Muscle of leg (tissue), 11 donors: ENCODE data around the gene HIPK4. TPM values are rescaled to one million over a fixed set of nuclear protein-coding genes. Genes with fewer than 3 reads are reported as not detected.

Experiments
- DNase-seq: peaks from one replicate; pipeline ENCODE4 v3.0.0; 2013
- H3K27ac ChIP-seq: one replicate; pipeline ENCODE4 v1.5.1; 2013; ENCODE audit warnings: mild to moderate bottlenecking, low read length, control low read depth
- H3K27me3 ChIP-seq: one replicate; pipeline ENCODE4 v1.6.1; 2013; ENCODE audit warnings: low read length; ENCODE audit not compliant: control insufficient read depth, insufficient read depth
- H3K36me3 ChIP-seq: one replicate; pipeline ENCODE4 v1.6.1; 2013; ENCODE audit warnings: low read length; ENCODE audit not compliant: control insufficient read depth, insufficient read depth
- H3K4me1 ChIP-seq: one replicate; pipeline ENCODE4 v1.6.1; 2013; ENCODE audit warnings: low read length; ENCODE audit not compliant: control insufficient read depth, insufficient read depth
- H3K4me3 ChIP-seq: one replicate; pipeline ENCODE4 v1.5.1; 2013; ENCODE audit warnings: low read length, control low read depth
- H3K9me3 ChIP-seq: replicated peaks from 2 replicates; pipeline ENCODE4 v1.6.1; 2013; ENCODE audit warnings: low read depth, low read length; ENCODE audit not compliant: control insufficient read depth
- WGBS: methylation state at CpG from one replicate; pipeline ENCODE4 v1.1.5; 2013; ENCODE audit warnings: missing lambda C conversion rate; ENCODE audit not compliant: insufficient coverage; 5-methylcytosine and 5-hydroxymethylcytosine counted together
- polyA plus RNA-seq, 8 donors: library from polyadenylated mRNA; unstranded; fragments of 120-200 nt; gene quantifications; one replicate each; pipeline versions ENCODE4 v1.2.1 to v1.2.3, GENCODE V29; 2013; ENCODE audit warnings: inconsistent platforms in 1 of 8, low replicate concordance in 1 of 8; ENCODE audit not compliant: insufficient read length in 8 of 8, insufficient read depth in 1 of 8
- total RNA-seq: library from RNA; stranded (reverse); fragments of 120-200 nt; gene quantifications from one replicate; pipeline ENCODE4 v1.2.4, GENCODE V29; 2013

The HIPK4 gene
- total and polyA plus RNA-seq, 9 donors: 0.13 to 3.7 (median 1.8) TPM

DNA sequence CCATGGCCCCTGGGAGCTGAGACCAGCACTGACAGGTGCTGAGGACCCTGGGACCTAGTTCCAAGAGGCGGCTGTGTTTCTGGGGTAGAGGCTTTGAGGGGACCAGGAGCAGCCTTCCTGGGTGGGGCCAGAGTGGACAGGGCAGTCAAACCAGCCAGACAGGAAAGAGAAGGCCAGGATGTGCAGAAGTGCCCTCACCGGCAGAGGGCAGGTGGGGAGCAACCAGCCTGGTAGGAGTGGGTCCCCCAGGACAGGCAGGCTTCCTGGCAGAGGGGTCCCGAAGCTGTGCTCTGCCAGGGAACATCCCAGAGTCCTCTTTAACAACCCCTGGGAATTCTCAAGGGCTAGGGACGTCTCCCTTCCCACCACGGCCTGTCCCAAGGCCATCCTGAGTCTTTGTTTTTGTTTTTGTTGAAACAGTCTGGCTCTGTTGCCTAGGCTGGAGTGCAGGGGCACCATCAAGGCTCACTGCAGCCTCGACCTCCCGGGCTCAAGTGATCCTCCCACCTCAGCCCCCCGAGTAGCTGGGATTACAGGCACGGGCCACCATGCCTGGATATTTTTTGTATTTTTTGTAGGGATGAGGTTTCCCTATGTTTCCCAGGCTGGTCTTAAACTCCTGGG lies 3.0 kb upstream of the HIPK4 start:
- no peak overlapping the region for H3K27ac ChIP-seq
- no peaks in the 10 kb centered on the region for H3K9me3 ChIP-seq
- H3K27me3 ChIP-seq: no peaks in the 10 kb centered on the region
- peaks cover 6% of the 10 kb centered on the region for H3K36me3 ChIP-seq
- 36% methylated on average over 4 of the region's 9 CpGs for WGBS
- H3K4me3 ChIP-seq: no peak overlapping the region
- H3K4me1 ChIP-seq: no peaks in the 10 kb centered on the region
- no peak for DNase-seq

DNA sequence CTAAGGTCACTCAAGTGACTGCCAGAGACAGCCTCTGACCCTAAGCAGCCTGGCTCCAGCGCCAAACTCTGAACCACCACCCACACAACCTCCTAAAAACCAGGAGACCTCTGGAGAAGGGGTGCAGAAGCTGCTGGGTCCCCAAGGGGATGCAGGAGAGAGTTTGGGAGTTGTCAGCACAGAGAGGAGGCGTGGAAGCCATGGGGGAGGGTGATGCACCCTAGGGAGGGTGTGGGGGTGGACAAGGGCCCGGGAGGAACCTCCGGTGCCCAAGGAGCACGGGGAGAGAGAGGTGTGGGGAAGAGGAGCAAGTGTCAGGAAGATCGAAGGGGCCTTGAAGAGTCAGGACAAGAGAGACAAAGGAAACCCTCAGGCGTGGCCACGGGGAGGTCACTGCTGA lies 2.1 kb upstream of the HIPK4 start:
- no peaks in the 10 kb centered on the region for H3K9me3 ChIP-seq
- no peaks in the 10 kb centered on the region for H3K36me3 ChIP-seq
- H3K4me1 ChIP-seq: peaks cover 1% of the 10 kb centered on the region
- DNase-seq: no peak
- no peak overlapping the region for H3K4me3 ChIP-seq
- no peak overlapping the region for H3K27ac ChIP-seq
- 70% methylated on average over 7 of the region's 8 CpGs for WGBS
- no peaks in the 10 kb centered on the region for H3K27me3 ChIP-seq

DNA sequence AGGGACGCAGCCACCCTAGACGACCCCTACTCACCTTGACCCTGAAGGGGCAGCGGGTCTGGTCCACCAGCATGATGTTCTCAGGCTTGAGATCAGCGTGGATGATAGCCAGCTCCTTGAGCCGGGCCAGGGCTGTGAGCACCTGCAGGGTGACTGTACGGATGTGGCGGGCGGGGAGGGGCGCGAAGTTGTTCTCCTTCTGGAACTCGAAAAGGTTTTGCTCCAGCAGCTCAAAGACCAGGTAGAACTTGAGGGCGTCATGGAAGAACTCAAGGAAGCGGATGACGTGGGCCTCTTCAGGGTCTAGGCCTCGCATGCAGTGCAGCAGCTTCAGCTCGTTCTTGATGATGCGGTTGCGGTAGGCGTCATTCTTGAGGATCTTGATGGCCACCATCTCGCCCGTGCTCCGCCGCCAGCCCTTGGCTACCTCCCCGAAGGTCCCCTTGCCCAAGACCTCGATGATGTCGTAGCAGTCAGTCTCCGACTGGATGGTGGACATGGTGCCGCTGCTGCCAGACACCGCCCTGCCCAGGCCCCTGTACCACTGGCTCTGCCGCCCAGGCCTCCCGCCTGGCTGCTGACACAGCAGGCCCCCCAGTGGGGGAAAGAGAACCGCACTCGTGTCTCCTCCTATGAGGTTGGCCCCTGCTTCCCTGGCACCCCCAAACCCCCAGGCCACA lies 437 bp downstream of the HIPK4 start:
- Histone ChIP-seq H3K9me3 (no peaks in the 10 kb centered on the region), H3K27ac (no peak overlapping the region), H3K27me3 (no peaks in the 10 kb centered on the region), H3K4me1 (peaks cover 6% of the 10 kb centered on the region), H3K36me3 (no peaks in the 10 kb centered on the region), H3K4me3 (no peak overlapping the region)
- 96% methylated on average over 31 of the region's 33 CpGs for WGBS
- DNase-seq: no peak

DNA sequence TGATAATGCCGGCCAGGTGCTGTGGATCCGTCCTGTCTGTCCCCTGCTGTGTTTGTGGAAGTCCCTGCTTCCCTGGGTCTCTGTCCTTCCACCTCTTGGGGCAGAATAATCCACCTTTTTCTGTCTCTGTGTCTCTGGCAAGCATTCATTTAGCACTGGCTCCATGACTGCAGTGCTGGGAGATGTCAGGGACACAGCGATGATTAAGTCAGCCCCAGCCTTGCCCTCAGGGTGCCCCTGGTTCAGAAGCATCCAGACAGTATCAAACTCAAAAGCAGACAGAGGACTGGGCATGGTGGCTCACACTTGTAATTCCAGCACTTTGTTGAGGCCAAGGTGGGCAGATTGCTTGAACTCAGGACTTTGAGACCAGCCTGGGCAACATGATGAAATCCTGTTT lies 1.5 kb downstream of the HIPK4 start:
- peaks cover 6% of the 10 kb centered on the region for H3K4me1 ChIP-seq
- 53% methylated on average over 2 of the region's 3 CpGs for WGBS

DNA sequence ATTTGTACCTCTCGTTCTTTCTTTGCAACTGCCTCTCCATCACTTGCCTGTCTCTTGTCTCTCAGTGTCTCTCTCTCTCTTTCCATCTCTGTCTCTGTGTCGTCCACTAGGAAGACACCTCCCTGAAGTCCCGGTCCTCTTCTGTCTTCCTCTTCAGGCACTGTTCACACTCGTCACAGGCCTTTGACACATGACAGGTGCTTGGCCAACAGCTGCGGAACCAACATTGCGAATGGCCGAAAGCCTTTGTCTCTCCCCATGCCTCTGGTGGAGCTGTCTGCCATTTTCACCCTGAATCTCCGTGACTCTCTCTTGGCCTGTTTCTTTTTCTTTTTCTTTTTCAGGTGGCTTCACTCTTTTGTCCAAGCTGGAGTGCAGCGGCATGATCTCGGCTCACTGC lies 2.8 kb downstream of the HIPK4 start:
- H3K4me3 ChIP-seq: no peak overlapping the region
- H3K4me1 ChIP-seq: peaks cover 6% of the 10 kb centered on the region
- no peak overlapping the region for H3K27ac ChIP-seq
- H3K27me3 ChIP-seq: no peaks in the 10 kb centered on the region
- no peaks in the 10 kb centered on the region for H3K9me3 ChIP-seq
- WGBS: 72% methylated on average over 8 of the region's 10 CpGs
- no peaks in the 10 kb centered on the region for H3K36me3 ChIP-seq
- peak; percentile 53 for DNase-seq

More for the DNA sequence above, 1.5 kb downstream of the HIPK4 start:
- H3K36me3 ChIP-seq: no peaks in the 10 kb centered on the region
- no peaks in the 10 kb centered on the region for H3K9me3 ChIP-seq
- H3K27me3 ChIP-seq: no peaks in the 10 kb centered on the region
- no peak for DNase-seq
- no peak overlapping the region for H3K27ac ChIP-seq
- H3K4me3 ChIP-seq: no peak overlapping the region

DNA sequence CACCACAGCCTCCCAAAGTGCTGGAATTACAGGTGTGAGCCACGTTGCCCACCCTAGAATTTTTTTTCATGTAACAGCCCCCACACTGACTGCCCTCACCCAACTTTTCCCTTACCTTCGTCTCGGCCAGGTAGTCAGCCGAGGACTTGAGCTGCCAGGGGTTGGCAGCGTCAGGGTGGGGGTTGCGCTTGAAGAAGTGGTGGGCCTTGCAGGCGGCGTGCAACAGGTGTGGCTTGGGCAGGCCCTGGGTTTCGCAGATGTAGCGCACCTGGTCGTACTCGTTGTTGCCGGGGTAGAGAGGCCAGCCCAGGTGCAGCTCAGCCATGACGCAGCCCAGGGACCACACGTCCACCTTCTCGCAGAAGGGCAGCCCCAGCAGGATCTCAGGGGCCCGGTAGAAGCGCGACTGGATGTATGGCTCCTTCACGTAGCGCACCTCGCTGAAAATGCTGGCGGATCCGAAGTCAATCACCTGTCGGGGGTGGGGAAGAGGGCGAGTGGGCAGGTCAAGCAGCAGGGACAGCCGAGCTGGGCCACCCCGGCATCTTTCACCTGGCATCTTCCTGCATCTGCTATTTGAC lies 6.2 kb downstream of the HIPK4 start:
- DNase-seq: no peak

DNA sequence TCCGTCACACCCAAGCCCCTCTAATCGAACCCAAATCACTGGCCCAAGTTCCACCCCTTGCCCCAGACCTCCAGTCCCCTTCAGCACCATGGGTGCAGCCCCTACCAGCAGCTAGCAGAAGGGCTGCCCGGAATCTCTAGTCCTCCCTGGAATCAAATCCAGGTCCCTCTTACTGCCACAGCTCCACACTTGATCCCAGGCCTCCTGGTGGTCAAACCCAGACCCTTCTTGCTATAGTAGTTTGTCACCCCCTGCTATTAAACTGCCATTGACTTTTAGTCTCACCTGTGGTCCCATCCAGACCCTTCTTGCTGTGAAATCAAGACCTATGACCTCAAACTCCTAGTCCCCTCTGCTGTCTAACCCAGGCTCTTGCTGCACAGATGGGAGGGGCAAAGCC lies 8.7 kb downstream of the HIPK4 start:
- H3K9me3 ChIP-seq: no peaks in the 10 kb centered on the region
- peaks cover 2% of the 10 kb centered on the region for H3K4me1 ChIP-seq
- H3K27me3 ChIP-seq: no peaks in the 10 kb centered on the region
- H3K4me3 ChIP-seq: no peak overlapping the region
- H3K27ac ChIP-seq: no peak overlapping the region
- 71% methylated on average over 2 of the region's 3 CpGs for whole genome bisulfite sequencing
- H3K36me3 ChIP-seq: peaks cover 37% of the 10 kb centered on the region
- no peak for DNase-seq

More for the DNA sequence above, 6.2 kb downstream of the HIPK4 start:
- peaks cover 18% of the 10 kb centered on the region for H3K36me3 ChIP-seq
- H3K4me3 ChIP-seq: no peak overlapping the region
- WGBS: 69% methylated on average over 26 of the region's 28 CpGs
- H3K4me1 ChIP-seq: peaks cover 6% of the 10 kb centered on the region
- H3K27ac ChIP-seq: no peak overlapping the region
- H3K9me3 ChIP-seq: no peaks in the 10 kb centered on the region
- no peaks in the 10 kb centered on the region for H3K27me3 ChIP-seq

DNA sequence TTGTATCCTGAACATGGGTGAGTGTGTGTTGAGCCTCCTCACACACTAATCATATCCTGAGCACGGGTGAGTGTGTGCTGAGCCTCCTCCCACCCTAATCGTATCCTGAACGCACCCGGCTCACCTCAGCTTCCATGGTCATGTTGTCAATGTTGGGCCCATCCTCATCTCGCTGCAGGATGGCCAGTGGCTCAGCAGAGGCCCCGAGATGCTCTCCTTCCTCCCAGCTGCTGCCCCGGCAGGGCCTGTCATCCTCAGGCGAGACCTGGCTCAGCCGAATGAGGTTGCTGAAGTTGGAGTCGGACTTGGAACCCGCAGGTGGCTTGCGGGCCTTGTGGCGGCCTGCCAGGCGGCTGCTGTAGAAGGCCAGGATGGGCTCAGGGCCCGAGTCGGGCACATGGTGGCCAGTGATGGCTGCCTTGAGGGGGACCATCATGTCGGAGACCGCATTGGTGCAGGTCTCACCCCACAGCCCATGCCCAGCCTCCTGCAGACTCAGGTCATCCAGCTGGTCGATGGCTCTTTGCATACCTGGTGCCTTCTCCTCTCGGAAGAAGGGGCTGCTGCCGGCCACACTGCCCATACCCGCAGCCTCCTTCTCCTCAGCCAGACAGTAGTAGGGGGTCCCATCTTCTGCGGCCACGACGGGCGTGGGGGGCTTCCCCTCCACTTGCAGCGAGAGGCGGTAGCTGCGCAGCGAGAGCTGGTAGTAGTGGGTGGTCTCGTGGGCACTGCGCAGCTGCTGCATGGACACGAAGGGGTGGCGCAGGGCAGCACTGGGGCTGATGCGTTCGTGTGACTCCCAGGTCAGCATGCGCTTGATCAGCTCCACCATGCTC lies 9.6 kb downstream of the HIPK4 start:
- DNase-seq: no peak
- H3K27me3 ChIP-seq: no peaks in the 10 kb centered on the region
- 80% methylated on average over 27 of the region's 37 CpGs for WGBS
- peaks cover 2% of the 10 kb centered on the region for H3K4me1 ChIP-seq
- H3K27ac ChIP-seq: no peak overlapping the region
- H3K9me3 ChIP-seq: no peaks in the 10 kb centered on the region
- no peak overlapping the region for H3K4me3 ChIP-seq
- peaks cover 38% of the 10 kb centered on the region for H3K36me3 ChIP-seq

DNA sequence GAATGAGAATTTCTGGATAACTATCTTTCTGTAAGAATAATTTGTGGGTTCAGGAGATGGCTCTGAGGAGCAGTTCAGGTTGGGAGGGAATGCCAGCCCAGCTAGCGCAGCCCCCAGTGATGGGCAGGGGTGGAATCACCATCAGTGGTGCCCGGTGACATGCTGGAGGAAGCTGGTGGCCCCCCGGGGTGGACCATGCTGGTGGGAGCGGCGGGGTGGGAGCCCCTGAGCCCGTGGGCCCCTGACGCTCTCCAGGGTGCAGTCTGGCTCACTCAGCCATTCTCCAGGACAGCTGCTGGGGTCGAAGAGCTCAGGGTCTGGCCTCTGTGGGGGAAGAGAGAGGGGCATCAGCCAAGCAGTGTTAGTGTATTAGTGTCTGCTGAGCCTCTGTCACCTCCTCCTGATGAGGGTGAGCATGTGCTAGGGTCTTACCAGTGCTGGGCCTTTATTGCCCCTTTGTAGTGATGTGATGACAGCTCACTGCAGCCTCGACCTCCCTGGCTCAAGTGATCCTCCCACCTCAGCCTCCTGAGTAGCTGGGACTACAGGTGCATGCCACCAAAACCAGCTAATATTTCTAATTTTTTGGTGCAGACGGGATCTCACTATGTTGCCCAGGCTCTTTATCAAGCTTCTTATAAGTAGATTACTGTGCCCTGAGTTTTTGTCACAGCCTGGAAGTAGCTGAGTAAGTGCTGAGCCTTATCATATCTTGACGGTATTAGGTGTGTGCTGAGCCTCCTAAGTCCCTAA lies 10.4 kb downstream of the HIPK4 start:
- H3K27ac ChIP-seq: no peak overlapping the region
- H3K27me3 ChIP-seq: no peaks in the 10 kb centered on the region
- no peak for DNase-seq
- no peaks in the 10 kb centered on the region for H3K9me3 ChIP-seq
- 77% methylated on average over 6 of the region's 11 CpGs for WGBS
- no peak overlapping the region for H3K4me3 ChIP-seq
- H3K36me3 ChIP-seq: peaks cover 40% of the 10 kb centered on the region
- no peaks in the 10 kb centered on the region for H3K4me1 ChIP-seq
